Left ventricle myocardium inferior (tissue), 1 donor: ENCODE data around the gene KRT75. TPM values are rescaled to one million over a fixed set of nuclear protein-coding genes. Genes with fewer than 3 reads are reported as not detected.

ENCODE experiments used
- DNase-seq: peaks from one replicate; pipeline ENCODE4 v3.0.0-alpha.2; 2020
- H3K27ac ChIP-seq: fragments of 200-600 bp; replicated peaks from 2 replicates; pipeline ENCODE4 v1.8.0; 2021
- H3K27me3 ChIP-seq: fragments of 200-600 bp; 2 replicates; pipeline ENCODE4 v1.8.0; 2021; ENCODE audit warnings: low read depth
- H3K36me3 ChIP-seq: fragments of 200-600 bp; 2 replicates; pipeline ENCODE4 v1.8.0; 2021
- H3K4me1 ChIP-seq: fragments of 200-600 bp; 2 replicates; pipeline ENCODE4 v1.8.0; 2021
- H3K4me3 ChIP-seq: fragments of 200-600 bp; 2 replicates; pipeline ENCODE4 v1.8.0; 2021; ENCODE audit warnings: mild to moderate bottlenecking, moderate library complexity
- H3K9me3 ChIP-seq: fragments of 200-600 bp; replicated peaks from 2 replicates; pipeline ENCODE4 v1.8.0; 2021
- CTCF ChIP-seq: fragments of 200-600 bp; IDR thresholded peaks from 2 replicates; pipeline ENCODE4 v1.8.0; 2021; ENCODE audit warnings: antibody characterized with exemption, mild to moderate bottlenecking, borderline replicate concordance
- intact Hi-C: fragments of 100-400 bp; cut with micrococcal nuclease; formaldehyde crosslinking; loops from one replicate; pipeline ENCODE4 v1.11.0; 2022
- total RNA-seq: library from RNA; stranded (reverse); fragmentation: NEBNext Ultra II Directional; extraction: Animal tissue kit (Norgen Biotek cat#: 25700); gene quantifications from one replicate; pipeline ENCODE4 v1.2.1, GENCODE V29; 2021
- donor health status: DM: no; HTN: yes; CAD: no; lungs with severe emphysema.

KRT75 gene
- total RNA-seq, 1 donor from 2014 or later: not detected

GRCh38 chr12:52402377-52402776 lies 31.8 kb downstream of the KRT75 start:
- H3K36me3 ChIP-seq: no peaks in the 10 kb centered on the region
- H3K27ac ChIP-seq: no peak overlapping the region
- no peaks in the 10 kb centered on the region for H3K4me1 ChIP-seq
- intact Hi-C loops: no loop called here
- TF ChIP-seq CTCF: no peak
- no peaks in the 10 kb centered on the region for H3K9me3 ChIP-seq
- DNase-seq: no peak
- H3K4me3 ChIP-seq: no peak overlapping the region
- peaks cover 69% of the 10 kb centered on the region for H3K27me3 ChIP-seq

GRCh38 chr12:52401926-52402325 lies 32.2 kb downstream of the KRT75 start:
- Histone ChIP-seq H3K4me3 (no peak overlapping the region), H3K4me1 (no peaks in the 10 kb centered on the region), H3K27me3 (peaks cover 71% of the 10 kb centered on the region), H3K9me3 (no peaks in the 10 kb centered on the region), H3K27ac (no peak overlapping the region), H3K36me3 (no peaks in the 10 kb centered on the region)
- intact Hi-C loops: no loop called here
- TF ChIP-seq CTCF: no peak
- DNase-seq: no peak

GRCh38 chr12:52401526-52401925 lies 32.6 kb downstream of the KRT75 start:
- intact Hi-C loops: no loop called here

GRCh38 chr12:52400906-52401305 lies 33.3 kb downstream of the KRT75 start:
- no peak for DNase-seq
- H3K27me3 ChIP-seq: peaks cover 70% of the 10 kb centered on the region
- TF ChIP-seq CTCF: no peak
- no peak overlapping the region for H3K4me3 ChIP-seq
- no peaks in the 10 kb centered on the region for H3K36me3 ChIP-seq
- no peaks in the 10 kb centered on the region for H3K9me3 ChIP-seq
- intact Hi-C loops: no loop called here
- H3K4me1 ChIP-seq: no peaks in the 10 kb centered on the region
- no peak overlapping the region for H3K27ac ChIP-seq

More at GRCh38 chr12:52401526-52401925, 32.6 kb downstream of the KRT75 start:
- H3K36me3 ChIP-seq: no peaks in the 10 kb centered on the region
- DNase-seq: no peak
- TF ChIP-seq CTCF: no peak
- H3K9me3 ChIP-seq: no peaks in the 10 kb centered on the region
- H3K27me3 ChIP-seq: peaks cover 69% of the 10 kb centered on the region
- no peak overlapping the region for H3K27ac ChIP-seq
- no peaks in the 10 kb centered on the region for H3K4me1 ChIP-seq
- no peak overlapping the region for H3K4me3 ChIP-seq

- Histone ChIP-seq H3K4me1 (no peaks in the 10 kb centered on the region), H3K4me3 (no peak overlapping the region), H3K27me3 (peaks cover 72% of the 10 kb centered on the region), H3K27ac (no peak overlapping the region), H3K9me3 (no peaks in the 10 kb centered on the region), H3K36me3 (no peaks in the 10 kb centered on the region)
- TF ChIP-seq CTCF: no peak
- intact Hi-C loops: no loop called here
- DNase-seq: no peak
Observed at GRCh38 chr12:52399756-52400155, 34.4 kb downstream of the KRT75 start.

GRCh38 chr12:52398176-52398575 lies 36.0 kb downstream of the KRT75 start:
- TF ChIP-seq CTCF: no peak
- H3K36me3 ChIP-seq: no peaks in the 10 kb centered on the region
- no peaks in the 10 kb centered on the region for H3K9me3 ChIP-seq
- intact Hi-C loops: no loop called here
- no peak overlapping the region for H3K4me3 ChIP-seq
- H3K27me3 ChIP-seq: peaks cover 71% of the 10 kb centered on the region
- H3K27ac ChIP-seq: no peak overlapping the region
- no peaks in the 10 kb centered on the region for H3K4me1 ChIP-seq
- no peak for DNase-seq
